GM18526 (cell line): ENCODE measurements around the gene SLC39A7.

Experiments used
- POLR2A ChIP-seq: IDR thresholded peaks from 3 replicates; pipeline ENCODE4 v1.6.1; 2011; ENCODE audit not compliant: insufficient read length; ENCODE audit errors: extremely low read depth

SLC39A7 gene

DNA sequence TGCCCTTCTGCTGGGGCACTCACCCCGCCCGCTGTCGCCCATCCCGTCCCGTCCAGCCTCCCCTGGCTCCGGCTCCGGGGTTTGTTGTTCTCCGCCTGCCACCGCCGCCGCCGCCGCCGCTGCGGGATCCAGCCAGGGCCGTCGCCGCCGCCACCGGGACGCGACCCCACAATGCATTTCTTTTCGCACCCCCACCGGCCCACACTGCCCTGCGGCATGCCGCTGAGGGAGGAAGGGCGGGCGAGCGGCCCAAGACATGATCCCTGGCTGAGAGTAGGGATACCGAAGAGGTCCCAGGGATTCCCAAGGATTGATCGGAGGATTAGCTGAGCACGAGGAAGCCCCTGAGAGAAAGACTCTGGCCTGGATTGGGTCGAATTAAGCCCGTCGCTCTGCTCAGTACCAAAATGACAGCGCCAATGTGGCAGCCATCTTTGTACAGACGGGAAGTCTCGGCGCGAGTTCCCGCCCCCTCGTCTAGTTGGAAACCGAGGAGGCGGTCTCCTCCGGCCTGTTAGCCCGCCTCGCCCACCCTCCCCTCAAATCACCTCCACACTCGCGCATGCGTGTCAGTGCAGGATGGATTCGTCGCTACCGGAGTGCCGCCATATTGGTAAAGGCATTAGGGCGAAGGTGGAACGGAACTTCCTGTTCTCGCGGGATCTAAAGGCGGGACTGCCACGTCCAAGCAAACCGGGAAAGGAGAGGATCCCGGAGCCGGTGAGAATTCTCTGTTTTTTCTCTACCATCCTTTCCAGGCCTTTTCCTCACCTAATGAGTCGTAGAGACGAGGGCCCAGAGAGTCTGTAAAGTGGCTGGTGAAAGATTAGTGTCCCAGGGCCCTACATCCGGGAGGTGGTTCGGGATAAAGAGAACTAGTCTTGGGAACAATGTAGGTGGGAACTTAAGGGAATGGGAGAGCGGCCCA is at the start of gene SLC39A7, which contains the start of gene RXRB:
Gene SLC39A7, plus strand, starts transcription at position 649 of the 928 bp plus-strand sequence. CDS start 379 bp downstream, outside the sequence.
Gene RXRB, minus strand, starts transcription at position 447 of the 928 bp plus-strand sequence. Its CDS starts 189 bp downstream, at position 258.
- TF ChIP-seq POLR2A = peak; percentile 88

- TF ChIP-seq POLR2A = no peak
Measured at GRCh38 chr6:33151050-33151449, 49.6 kb upstream of the SLC39A7 start.

- TF ChIP-seq POLR2A = no peak
Measured at GRCh38 chr6:33154349-33154748, 46.3 kb upstream of the SLC39A7 start.

DNA sequence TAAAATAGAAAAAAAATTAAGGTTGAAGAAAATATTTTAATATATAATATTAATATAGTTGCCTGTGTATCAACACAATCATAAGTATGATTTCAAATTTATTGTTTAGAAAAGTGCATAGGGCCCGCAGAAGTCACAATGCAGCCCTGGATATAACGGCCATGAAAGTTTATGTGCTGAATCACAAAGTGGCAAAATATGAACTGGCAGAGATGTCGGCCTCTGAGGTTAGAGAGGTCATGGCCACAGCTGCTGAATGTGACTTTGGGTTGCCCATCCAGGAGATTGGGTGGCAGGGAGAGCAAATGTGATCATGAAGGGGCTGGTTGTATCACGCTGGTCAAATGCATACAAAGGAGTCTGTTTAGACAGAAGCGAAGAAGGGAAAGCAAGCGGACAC is 44.1 kb upstream of the SLC39A7 start:
- TF ChIP-seq POLR2A = no peak

DNA sequence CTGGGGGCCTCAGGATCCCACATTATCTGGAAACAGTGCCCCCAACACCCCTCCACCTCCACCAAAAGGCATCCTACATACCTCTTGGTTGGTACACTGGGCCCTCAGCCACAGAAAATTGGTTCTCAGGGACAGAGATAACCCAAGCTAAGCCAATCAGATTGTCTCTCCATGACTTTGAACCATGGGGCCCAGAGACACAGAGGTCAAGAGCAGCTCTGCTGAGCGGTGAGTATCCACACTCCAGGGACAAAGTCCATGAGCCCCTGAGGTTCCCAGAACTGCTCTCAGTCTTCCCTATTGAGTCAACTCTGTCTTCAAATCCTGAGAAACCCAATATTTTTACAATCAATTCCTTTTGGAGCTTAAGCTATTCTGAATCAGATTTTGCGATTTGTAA is 43.7 kb upstream of the SLC39A7 start:
- no peak for TF ChIP-seq POLR2A

- no peak for TF ChIP-seq POLR2A
Measured at GRCh38 chr6:33160096-33160495, 40.6 kb upstream of the SLC39A7 start.

GRCh38 chr6:33160728-33161344 is 39.8 kb upstream of the SLC39A7 start:
- no peak for TF ChIP-seq POLR2A

DNA sequence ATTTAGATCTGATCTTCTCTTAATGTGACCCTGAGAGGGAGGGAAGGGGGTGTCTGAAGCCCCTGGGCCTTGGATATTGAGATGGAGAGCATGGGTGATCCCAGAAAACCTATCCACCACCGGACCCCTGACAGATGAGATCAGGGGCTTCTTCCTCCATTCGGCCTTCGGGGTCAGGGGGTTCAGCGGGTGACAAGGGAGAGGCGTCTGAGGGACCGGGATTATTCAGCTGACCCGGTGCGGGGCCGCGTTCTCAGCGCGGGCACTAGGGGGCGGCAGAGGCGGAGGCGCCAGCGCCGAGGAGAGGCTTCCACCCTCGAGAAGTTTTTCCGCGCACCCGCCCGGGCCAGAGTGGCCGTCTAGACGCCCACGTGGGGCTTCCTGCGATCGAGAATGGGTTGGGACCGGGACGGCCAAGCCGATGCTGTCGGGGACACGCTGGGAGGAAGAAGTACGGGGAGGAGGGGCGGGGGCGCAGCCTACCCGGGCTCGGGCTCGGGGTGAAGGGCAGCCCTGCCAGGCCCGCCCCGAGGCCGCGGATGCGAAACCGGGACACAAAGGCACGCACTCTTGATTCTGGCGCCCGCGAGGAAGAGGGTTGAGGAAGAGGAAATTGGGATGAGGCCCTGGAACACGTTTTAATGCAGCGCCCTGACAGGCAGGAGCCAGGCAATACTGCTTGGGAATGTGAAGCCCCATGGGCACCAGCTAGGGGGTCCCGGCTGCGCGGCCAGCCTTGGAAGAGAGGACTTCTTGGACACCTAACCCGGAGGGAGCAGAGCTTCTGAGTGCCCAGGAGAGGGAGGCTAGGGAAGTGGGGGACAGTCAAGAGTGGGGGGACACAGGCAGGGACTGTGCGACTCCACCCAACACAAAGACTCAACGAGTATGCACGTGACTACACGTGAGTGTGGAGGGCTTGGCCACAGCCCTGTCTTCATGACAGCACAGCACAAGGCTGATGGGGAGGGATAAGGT is 39.0 kb upstream of the SLC39A7 start:
- TF ChIP-seq POLR2A = no peak

GRCh38 chr6:33163540-33163939 is 37.1 kb upstream of the SLC39A7 start:
- TF ChIP-seq POLR2A = no peak

DNA sequence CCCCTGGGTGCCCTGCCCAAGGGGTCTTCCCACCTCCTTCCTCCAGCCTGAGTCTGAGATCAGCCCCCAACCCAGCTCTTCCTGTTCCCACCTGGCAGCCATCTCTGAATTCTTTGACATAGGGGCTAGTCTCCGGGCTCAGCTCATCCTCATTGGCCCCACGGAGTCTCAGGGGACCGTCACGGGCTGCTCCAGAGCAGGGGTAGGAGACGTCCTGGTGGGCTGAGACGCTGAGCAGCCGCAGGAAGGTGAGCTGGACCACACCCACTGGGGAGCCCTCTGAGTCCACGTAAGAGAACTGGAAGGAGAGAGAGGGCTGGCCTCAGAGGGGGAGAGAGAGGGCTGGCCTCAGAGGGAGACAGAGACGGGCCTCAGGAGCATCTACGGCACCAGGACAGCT is 36.5 kb upstream of the SLC39A7 start:
- no peak for TF ChIP-seq POLR2A

DNA sequence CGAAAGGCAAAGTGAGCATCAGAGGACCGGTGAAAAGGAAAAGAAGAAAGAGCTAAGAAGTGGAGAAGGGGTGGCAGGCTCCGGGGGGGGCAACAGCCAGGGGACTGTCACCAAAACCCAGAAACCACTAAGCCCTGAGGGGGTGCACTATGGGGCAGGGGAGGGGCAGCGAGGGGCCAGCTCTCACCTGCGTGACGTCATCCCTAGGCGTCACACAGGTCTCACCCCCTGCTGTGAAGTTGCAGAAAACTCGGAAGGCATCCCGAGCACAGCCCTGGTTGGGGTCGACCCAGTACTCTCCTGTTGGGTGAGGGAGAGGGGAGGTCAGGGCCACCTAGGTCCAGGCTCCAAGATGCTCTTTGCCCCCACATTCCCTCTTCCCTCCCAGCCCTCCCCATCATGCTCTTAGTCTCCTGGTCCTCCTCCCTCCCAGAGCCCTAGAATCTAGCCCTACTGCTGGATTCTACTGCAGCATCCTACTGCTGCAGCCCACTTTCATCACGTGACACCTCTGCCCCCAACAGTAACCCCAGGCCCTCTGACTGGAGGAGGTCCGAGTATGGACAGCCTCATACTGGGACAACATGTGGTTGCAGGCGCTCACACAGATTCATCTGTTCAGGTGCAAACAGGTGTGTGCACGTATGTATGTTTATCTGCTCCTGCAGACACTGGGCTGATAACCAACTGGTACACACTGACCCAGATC is 35.8 kb upstream of the SLC39A7 start:
- TF ChIP-seq POLR2A = no peak

DNA sequence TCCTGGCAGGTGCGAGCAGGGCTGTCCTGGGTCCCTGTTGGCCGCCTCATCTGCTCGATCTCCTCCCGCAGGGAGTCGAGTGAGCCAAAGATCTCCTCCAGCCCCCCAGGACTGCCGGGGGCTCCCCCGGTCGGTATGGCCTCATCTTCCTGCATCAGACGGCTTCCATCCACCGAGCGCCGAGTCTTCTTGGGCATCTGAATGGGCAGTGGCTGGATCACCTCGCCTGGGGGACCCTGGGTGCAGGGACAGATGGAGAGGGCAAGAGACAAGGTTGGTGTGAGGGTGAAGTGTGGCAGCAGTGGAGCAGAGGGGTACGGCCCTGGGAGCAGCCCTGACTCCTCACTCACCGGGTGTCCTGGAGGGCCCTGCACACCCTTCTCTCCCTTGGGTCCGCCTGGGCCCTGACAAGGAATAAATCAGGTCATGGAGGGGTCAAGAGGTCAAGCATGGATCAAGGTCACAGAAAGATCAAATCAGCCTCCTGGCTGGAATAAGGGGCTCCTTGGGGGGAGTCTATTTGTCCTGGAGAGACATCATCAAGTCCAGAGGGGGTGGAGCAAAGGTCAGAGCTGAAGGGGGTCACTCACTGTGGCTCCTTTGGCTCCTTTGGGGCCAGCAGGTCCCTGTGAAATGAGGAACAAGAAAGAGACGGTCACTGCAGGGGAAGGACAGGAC is 34.9 kb upstream of the SLC39A7 start:
- TF ChIP-seq POLR2A = no peak

- TF ChIP-seq POLR2A = no peak
Measured at GRCh38 chr6:33166363-33166762, 34.3 kb upstream of the SLC39A7 start.

DNA sequence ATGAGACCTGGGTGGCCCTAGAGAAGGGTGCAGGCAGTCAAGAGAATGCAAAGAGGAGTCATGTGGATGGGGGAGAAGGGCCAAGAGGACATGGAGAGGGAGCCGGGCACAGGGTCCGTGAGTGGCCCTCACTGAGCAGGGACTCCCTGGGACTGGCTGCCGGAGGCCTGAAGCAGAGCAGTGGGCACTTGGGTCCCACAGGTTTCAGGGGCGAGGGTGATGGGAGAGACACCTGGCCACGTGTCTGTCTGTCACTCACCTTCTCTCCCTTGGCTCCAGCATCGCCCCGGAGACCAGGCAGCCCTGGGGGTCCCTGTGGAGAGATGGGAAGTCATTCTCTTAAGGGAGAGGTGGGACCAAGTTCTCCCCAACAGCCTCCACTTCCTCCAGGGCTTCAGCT is 33.9 kb upstream of the SLC39A7 start:
- TF ChIP-seq POLR2A = no peak
